Measurements from ENCODE around the gene HRH4. TPM values are rescaled to one million over a fixed set of nuclear protein-coding genes. Genes with fewer than 3 reads are reported as not detected.

Gene HRH4
- total RNA-seq, 3 donors from 2014 or later, result 0.41 TPM; not detected in 2

DNA sequence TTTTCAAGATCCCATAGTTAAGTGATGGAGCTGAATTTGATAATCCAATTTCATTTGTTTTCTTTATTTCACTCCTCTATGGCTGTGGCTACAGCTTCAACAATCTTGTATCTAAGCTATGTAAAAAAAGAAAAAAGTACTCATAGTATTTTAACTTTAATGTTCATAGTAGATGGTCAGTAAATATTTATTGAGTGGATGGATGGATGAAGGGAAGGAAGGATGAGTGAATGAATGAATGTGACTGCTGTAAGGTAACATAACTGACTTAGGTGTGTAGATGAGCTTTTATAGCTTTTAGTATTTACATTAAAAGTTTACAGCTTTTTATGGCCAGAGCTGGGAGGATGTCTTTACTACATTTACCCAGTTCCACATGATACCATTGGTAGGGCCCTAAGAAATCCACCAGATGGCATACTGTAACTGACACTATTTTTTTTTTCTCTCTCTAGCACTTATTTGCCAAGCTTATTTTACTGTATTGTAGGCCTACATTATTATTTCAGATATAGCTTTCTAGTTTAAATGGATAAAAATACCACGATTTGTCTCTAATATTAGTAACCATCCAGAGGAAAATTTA, 13.4 kb upstream of the HRH4 start:
- Mint-ChIP-seq H3K4me1 (ENCODE audit: low read depth) (peaks cover 4% of the 10 kb centered on the region), H3K4me3 (no peak overlapping the region), H3K36me3 (ENCODE audit: insufficient read depth) (peaks cover 49% of the 10 kb centered on the region), H3K27me3 (ENCODE audit: low read depth) (no peaks in the 10 kb centered on the region), H3K9me3 (no peaks in the 10 kb centered on the region)
- DNase-seq (no peak), ATAC-seq (no peak)

DNA sequence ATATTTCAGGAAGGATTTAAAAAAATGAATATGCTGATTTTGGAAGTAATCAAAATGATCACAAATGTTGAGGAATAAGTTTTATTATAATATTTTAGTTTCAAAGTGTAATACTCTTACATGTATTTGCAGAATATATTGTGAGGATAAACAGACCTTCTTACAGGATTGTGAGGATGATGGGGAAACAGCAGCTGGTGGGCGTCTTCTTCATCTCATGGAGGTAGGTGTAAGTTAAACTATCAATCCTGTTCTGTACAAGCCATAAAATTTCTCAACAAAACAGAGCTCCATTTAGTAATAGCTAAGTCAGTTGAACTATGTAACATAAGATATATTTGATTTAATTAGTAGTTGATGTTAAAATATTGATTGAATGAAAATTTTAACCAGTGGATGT, 12.5 kb upstream of the HRH4 start:
- DNase-seq (no peak), ATAC-seq (no peak)
- Mint-ChIP-seq H3K27me3 (ENCODE audit: low read depth) (no peaks in the 10 kb centered on the region), H3K4me1 (ENCODE audit: low read depth) (peaks cover 4% of the 10 kb centered on the region), H3K36me3 (ENCODE audit: insufficient read depth) (peaks cover 49% of the 10 kb centered on the region), H3K9me3 (no peaks in the 10 kb centered on the region), H3K4me3 (no peak overlapping the region)

- peak; percentile 82 to 88 for ATAC-seq
- H3K4me1 Mint-ChIP-seq (ENCODE audit: low read depth), result peaks cover 11% of the 10 kb centered on the region
- no peak for DNase-seq
- H3K9me3 Mint-ChIP-seq, result no peaks in the 10 kb centered on the region
- no peak overlapping the region for H3K4me3 Mint-ChIP-seq
- H3K36me3 Mint-ChIP-seq (ENCODE audit: insufficient read depth), result peaks cover 11% of the 10 kb centered on the region
- H3K27me3 Mint-ChIP-seq (ENCODE audit: low read depth), result no peaks in the 10 kb centered on the region
Observed at GRCh38 chr18:24456549-24456948, 3.9 kb upstream of the HRH4 start.

GRCh38 chr18:24459772-24460171, 665 bp upstream of the HRH4 start:
- Mint-ChIP-seq H3K4me3 (no peak overlapping the region), H3K4me1 (ENCODE audit: low read depth) (peaks cover 17% of the 10 kb centered on the region), H3K27me3 (ENCODE audit: low read depth) (no peaks in the 10 kb centered on the region), H3K36me3 (ENCODE audit: insufficient read depth) (peaks cover 5% of the 10 kb centered on the region), H3K9me3 (no peaks in the 10 kb centered on the region)
- ATAC-seq, result no peak
- no peak for DNase-seq

GRCh38 chr18:24461996-24462395, 1.6 kb downstream of the HRH4 start:
- DNase-seq, result no peak
- Mint-ChIP-seq H3K4me1 (ENCODE audit: low read depth) (peaks cover 11% of the 10 kb centered on the region), H3K4me3 (peak overlapping the region; percentile 27), H3K27me3 (ENCODE audit: low read depth) (no peaks in the 10 kb centered on the region), H3K9me3 (no peaks in the 10 kb centered on the region), H3K36me3 (ENCODE audit: insufficient read depth) (no peaks in the 10 kb centered on the region)
- ATAC-seq, result no peak

DNA sequence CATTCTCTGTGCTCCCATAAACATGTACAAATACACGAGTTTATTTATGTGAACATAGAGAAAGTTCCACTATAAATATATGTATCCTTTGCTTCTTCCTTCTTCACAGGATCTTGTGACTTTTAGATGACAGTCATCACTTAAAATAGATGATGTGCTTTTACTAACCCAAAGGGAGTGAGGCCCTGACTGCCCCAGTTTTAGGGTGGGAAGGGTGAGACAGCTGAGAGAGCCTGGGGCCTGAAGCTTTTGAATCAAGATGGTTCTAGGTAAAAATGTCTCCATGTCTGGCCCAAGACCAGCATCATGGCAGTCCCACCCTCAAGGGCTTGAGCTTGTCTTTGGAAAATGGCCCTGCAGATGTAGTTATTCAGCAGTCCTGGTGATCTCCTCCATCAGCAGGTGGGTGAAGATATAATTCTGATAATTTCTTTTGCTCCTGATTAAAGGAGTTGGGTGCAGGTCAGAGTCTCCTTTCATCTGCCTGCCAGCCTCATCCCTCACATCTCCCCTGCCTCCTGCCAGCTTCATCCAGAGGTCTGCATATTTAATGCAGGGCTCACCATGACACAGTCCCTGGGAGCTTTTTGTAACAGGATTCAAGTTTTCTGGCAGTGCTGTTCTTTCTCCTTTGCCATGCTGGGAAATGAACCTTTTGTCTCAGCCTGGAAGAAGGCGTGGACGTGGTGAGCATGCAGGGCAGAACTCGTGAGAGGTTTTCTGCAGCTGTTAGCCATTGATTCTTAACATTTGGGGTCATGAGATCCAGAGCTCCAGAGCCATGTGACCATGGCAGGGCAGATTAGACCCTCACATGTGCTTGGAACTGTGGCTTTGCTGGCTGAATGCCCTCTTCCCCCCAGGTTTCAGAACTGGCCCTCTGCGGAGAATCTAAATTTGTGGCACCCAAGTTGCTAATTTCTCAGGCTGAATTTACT, 2.7 kb downstream of the HRH4 start:
- peak overlapping the region; percentile 8 for H3K4me3 Mint-ChIP-seq
- peaks cover 12% of the 10 kb centered on the region for H3K4me1 Mint-ChIP-seq (ENCODE audit: low read depth)
- no peaks in the 10 kb centered on the region for H3K36me3 Mint-ChIP-seq (ENCODE audit: insufficient read depth)
- no peak for DNase-seq
- H3K27me3 Mint-ChIP-seq (ENCODE audit: low read depth), result no peaks in the 10 kb centered on the region
- no peak for ATAC-seq
- no peaks in the 10 kb centered on the region for H3K9me3 Mint-ChIP-seq

- H3K9me3 Mint-ChIP-seq, result no peaks in the 10 kb centered on the region
- DNase-seq, result no peak
- no peak for ATAC-seq
- no peak overlapping the region for H3K4me3 Mint-ChIP-seq
- peaks cover 12% of the 10 kb centered on the region for H3K4me1 Mint-ChIP-seq (ENCODE audit: low read depth)
- no peaks in the 10 kb centered on the region for H3K27me3 Mint-ChIP-seq (ENCODE audit: low read depth)
- H3K36me3 Mint-ChIP-seq (ENCODE audit: insufficient read depth), result no peaks in the 10 kb centered on the region
Observed at GRCh38 chr18:24465486-24465885, 5.0 kb downstream of the HRH4 start.

DNA sequence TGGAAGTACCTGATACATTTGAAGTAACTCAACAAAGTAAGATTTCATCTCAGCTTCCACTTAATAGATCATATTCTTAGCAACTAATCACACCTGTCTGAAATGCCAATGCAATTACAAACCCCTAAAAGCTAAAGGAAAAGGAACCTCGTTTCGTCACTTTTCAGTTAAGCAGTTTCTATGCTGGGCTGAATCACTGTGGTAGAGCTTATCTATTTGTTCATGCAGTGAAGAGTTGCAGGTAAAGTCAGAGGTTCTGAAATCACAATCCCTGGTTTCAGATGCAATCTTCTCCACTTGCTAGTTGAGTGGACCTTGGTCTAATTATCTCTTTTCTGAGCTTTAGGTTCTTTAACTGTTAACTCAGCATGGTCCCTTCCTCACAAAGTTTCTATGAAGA, 6.3 kb downstream of the HRH4 start:
- peaks cover 2% of the 10 kb centered on the region for H3K27me3 Mint-ChIP-seq (ENCODE audit: low read depth)

DNA sequence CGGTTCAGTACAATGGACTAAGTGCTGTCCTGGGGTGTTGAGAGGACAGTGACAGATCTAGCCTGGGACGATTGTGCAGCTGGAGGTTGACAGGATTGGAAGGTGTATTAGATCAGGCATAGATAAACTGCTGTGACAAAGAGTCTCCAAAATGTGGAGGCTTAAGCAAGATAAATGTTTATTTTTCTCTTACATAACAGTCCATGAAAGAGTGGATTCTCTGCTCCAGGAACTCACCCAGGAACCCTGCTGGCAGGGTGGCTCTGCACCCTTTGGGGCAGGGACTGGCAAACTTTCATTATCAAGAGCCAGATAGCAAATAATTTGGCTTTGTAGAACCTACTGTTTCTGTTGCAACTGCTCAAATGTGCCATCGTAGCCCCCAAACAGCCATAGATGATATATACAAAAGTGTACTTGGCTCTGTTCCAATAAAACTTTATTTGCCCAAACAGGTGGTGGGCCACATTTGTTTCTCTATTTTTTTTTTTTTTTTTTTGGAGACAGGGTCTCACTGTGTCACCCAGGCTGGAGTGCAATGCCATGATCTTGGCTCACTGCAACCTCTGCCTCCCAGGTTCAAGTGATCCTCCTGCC, 9.7 kb downstream of the HRH4 start:
- ATAC-seq, result no peak
- Mint-ChIP-seq H3K4me1 (ENCODE audit: low read depth) (peaks cover 4% of the 10 kb centered on the region), H3K27me3 (ENCODE audit: low read depth) (peaks cover 4% of the 10 kb centered on the region), H3K9me3 (no peaks in the 10 kb centered on the region), H3K4me3 (no peak overlapping the region), H3K36me3 (ENCODE audit: insufficient read depth) (no peaks in the 10 kb centered on the region)
- DNase-seq, result no peak

More for the DNA sequence above, 6.3 kb downstream of the HRH4 start:
- Mint-ChIP-seq H3K9me3 (no peaks in the 10 kb centered on the region), H3K4me1 (ENCODE audit: low read depth) (peaks cover 7% of the 10 kb centered on the region), H3K36me3 (ENCODE audit: insufficient read depth) (no peaks in the 10 kb centered on the region), H3K4me3 (no peak overlapping the region)
- ATAC-seq (peak in 1 of 2 donors; percentile 18), DNase-seq (no peak)

- peaks cover 4% of the 10 kb centered on the region for H3K4me1 Mint-ChIP-seq (ENCODE audit: low read depth)
- H3K9me3 Mint-ChIP-seq, result no peaks in the 10 kb centered on the region
- peaks cover 4% of the 10 kb centered on the region for H3K27me3 Mint-ChIP-seq (ENCODE audit: low read depth)
- DNase-seq (no peak), ATAC-seq (no peak)
- H3K36me3 Mint-ChIP-seq (ENCODE audit: insufficient read depth), result no peaks in the 10 kb centered on the region
- no peak overlapping the region for H3K4me3 Mint-ChIP-seq
Observed at GRCh38 chr18:24470805-24471204, 10.4 kb downstream of the HRH4 start.

DNA sequence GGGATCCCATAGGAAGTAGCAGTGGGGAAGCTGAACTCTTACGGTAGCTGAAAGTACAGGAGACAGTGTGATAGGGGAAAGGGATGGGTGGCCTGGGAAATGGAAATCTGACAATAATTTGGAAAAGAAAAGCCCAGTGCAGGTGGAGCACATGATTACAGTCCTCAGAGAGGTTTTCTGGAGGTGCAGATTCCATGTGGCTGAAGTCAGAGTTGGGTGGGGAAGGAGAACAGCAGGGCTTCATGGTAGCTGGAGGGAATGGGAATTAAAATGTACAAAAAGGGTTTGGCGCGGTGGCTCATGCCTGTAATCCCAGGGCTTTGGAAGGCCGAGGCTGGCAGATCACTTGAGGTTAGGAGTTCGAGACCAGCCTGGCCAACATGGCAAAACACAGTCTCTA, 12.2 kb downstream of the HRH4 start:
- ATAC-seq (no peak), DNase-seq (no peak)
- H3K4me1 Mint-ChIP-seq (ENCODE audit: low read depth), result peaks cover 6% of the 10 kb centered on the region
- no peaks in the 10 kb centered on the region for H3K36me3 Mint-ChIP-seq (ENCODE audit: insufficient read depth)
- peaks cover 4% of the 10 kb centered on the region for H3K27me3 Mint-ChIP-seq (ENCODE audit: low read depth)
- no peaks in the 10 kb centered on the region for H3K9me3 Mint-ChIP-seq
- H3K4me3 Mint-ChIP-seq, result no peak overlapping the region

- ATAC-seq (no peak), DNase-seq (no peak)
- no peaks in the 10 kb centered on the region for H3K36me3 Mint-ChIP-seq (ENCODE audit: insufficient read depth)
- H3K4me3 Mint-ChIP-seq, result no peak overlapping the region
- H3K9me3 Mint-ChIP-seq, result no peaks in the 10 kb centered on the region
- peaks cover 4% of the 10 kb centered on the region for H3K27me3 Mint-ChIP-seq (ENCODE audit: low read depth)
- peaks cover 6% of the 10 kb centered on the region for H3K4me1 Mint-ChIP-seq (ENCODE audit: low read depth)
Observed at GRCh38 chr18:24474406-24474805, 14.0 kb downstream of the HRH4 start.

GRCh38 chr18:24475926-24476589, 15.6 kb downstream of the HRH4 start:
- Mint-ChIP-seq H3K4me3 (no peak overlapping the region), H3K36me3 (ENCODE audit: insufficient read depth) (peaks cover 2% of the 10 kb centered on the region), H3K27me3 (ENCODE audit: low read depth) (peaks cover 4% of the 10 kb centered on the region), H3K9me3 (peaks cover 3% of the 10 kb centered on the region), H3K4me1 (ENCODE audit: low read depth) (peaks cover 6% of the 10 kb centered on the region)
- ATAC-seq (peak; percentile 38 to 60), DNase-seq (no peak)

DNA sequence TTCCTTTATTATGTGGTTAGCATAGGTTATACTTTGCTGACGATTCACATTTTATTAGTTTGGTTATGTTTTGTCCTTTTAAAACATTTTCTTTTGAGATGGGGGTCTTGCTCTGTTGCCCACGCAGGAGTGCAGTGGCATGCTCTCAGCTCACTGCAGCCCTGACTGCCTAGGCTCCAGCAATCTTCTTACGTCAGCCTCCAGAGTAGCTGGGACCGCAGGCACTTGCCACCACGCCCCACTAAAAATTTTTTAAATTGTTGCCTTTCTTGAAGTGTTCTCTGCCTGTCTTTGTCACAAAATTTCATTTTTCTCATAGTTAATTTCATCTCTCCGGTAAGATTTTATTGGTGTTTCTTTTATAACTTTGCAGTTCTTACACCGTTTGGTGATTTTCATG, 18.9 kb downstream of the HRH4 start:
- Mint-ChIP-seq H3K9me3 (peaks cover 3% of the 10 kb centered on the region), H3K27me3 (ENCODE audit: low read depth) (peaks cover 6% of the 10 kb centered on the region), H3K4me1 (ENCODE audit: low read depth) (peaks cover 4% of the 10 kb centered on the region), H3K36me3 (ENCODE audit: insufficient read depth) (peaks cover 2% of the 10 kb centered on the region), H3K4me3 (no peak overlapping the region)
- no peak for DNase-seq
- ATAC-seq, result no peak

Measured in activated T-cell treated with anti-CD3 and anti-CD28 coated beads, Interleukin-2, amount 50 U/mL, for 4 hours (primary cell).